Upper lobe of left lung (tissue), 6 donors: Measurements from ENCODE around the gene FAM3D. TPM values are rescaled to one million over a fixed set of nuclear protein-coding genes. Genes with fewer than 3 reads are reported as not detected.
"Not testable (repeated sequence)": the region's sequence is repeated elsewhere in the genome, so short reads cannot be mapped to it uniquely, and the experiment has no call there.

Experiments
- ATAC-seq, 2 donors: fragments of 200-7000 bp; cut with Tn5 transposase; one replicate each; pipeline ENCODE4 v1.9.1; 2022; ENCODE audit warnings: mild to moderate bottlenecking in 2 of 2, moderate library complexity in 2 of 2; ENCODE audit not compliant: low FRiP score in 2 of 2
- DNase-seq, 2 donors: peaks; one replicate each; pipeline ENCODE4 v3.0.0-alpha.2; 2019 to 2020
- H3K27ac ChIP-seq, 4 donors: fragments of 200-600 bp; sonication (generic); one replicate each; pipeline ENCODE4 v1.5.1; 2016 to 2019
- H3K27me3 ChIP-seq, 4 donors: fragments of 200-600 bp; sonication (generic); one replicate each; pipeline ENCODE4 v1.5.1; 2017 to 2019
- H3K36me3 ChIP-seq, 4 donors: fragments of 200-600 bp; sonication (generic); one replicate each; pipeline ENCODE4 v1.5.1; 2016 to 2019
- H3K4me1 ChIP-seq, 4 donors: fragments of 200-600 bp; sonication (generic); one replicate each; pipeline ENCODE4 v1.5.1; 2018 to 2019
- H3K4me3 ChIP-seq, 4 donors: fragments of 200-600 bp; sonication (generic); one replicate each; pipeline ENCODE4 v1.5.1; 2017 to 2019; ENCODE audit warnings: mild to moderate bottlenecking in 2 of 4, moderate library complexity in 1 of 4
- H3K9me3 ChIP-seq, 4 donors: fragments of 200-600 bp; sonication (generic); one replicate each; pipeline ENCODE4 v1.5.1; 2018 to 2019
- CTCF ChIP-seq, 6 experiments: fragments of 450-650 bp in 4 of 6; fragments of 200-600 bp in 2 of 6; sonication (generic) in 2 of 6; IDR thresholded peaks; one replicate each; pipeline ENCODE4 v1.5.1; 2016 to 2019; ENCODE audit warnings: antibody characterized with exemption in 6 of 6
- EP300 ChIP-seq, 4 donors: sonication (generic); formaldehyde crosslinking; IDR thresholded peaks; one replicate each; pipeline ENCODE4 v1.5.1; 2017; ENCODE audit warnings: antibody characterized with exemption in 4 of 4, control low read depth in 2 of 4
- POLR2A ChIP-seq, 4 donors: fragments of 450-650 bp; IDR thresholded peaks; one replicate each; pipeline ENCODE4 v1.5.1; 2016 to 2017; ENCODE audit warnings: antibody characterized with exemption in 4 of 4, mild to moderate bottlenecking in 2 of 4
- POLR2AphosphoS5 ChIP-seq, 2 donors: sonication (generic); formaldehyde crosslinking; IDR thresholded peaks; one replicate each; pipeline ENCODE4 v1.5.1; 2017; ENCODE audit warnings: antibody characterized with exemption in 2 of 2
- WGBS, 2 donors: methylation state at CpG; one replicate each; pipeline ENCODE4 v1.1.5; 2017 to 2018; 5-methylcytosine and 5-hydroxymethylcytosine counted together
- total RNA-seq, 6 donors: library from RNA; depleted of rRNA in 4 of 6; stranded (reverse); fragments of >200 nt in 4 of 6; gene quantifications; one replicate each; pipeline versions ENCODE4 v1.1.0 to v1.2.1, GENCODE V29; 2016 to 2021
- donor health status: DM: no; HTN: no; CAD: no; lungs with moderate emphysema.
- donor health status: DM: no; HTN: yes; CAD: no; lungs with severe emphysema.

Gene FAM3D, protein sequence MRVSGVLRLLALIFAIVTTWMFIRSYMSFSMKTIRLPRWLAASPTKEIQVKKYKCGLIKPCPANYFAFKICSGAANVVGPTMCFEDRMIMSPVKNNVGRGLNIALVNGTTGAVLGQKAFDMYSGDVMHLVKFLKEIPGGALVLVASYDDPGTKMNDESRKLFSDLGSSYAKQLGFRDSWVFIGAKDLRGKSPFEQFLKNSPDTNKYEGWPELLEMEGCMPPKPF
- 1 to 10 TPM; 1.0 to 7.7 (median 1.5) TPM for total RNA-seq

- 36% methylated on average over 6 of the region's 6 CpGs; no CpG with 5 or more reads in 1 of the 2 donors for WGBS, 2 donors
- Histone ChIP-seq H3K4me1 (peaks cover 9 to 17% (median 13%) of the 10 kb centered on the region in 4 donors), H3K9me3 (no peaks in the 10 kb centered on the region), H3K27ac (peak within 1 kb of the TSS; percentile 63 to 84 (median 69)), H3K27me3 (no peaks in the 10 kb centered on the region), H3K4me3 (peak within 1 kb of the TSS in 1 of 4 donors; percentile 9), H3K36me3 (no peaks in the 10 kb centered on the region)
- ATAC-seq (peak; percentile 68 to 69), DNase-seq (peak; percentile 51 to 72)
- peak; percentile 47 to 73 for TF ChIP-seq POLR2AphosphoS5 (IDR thresholded peaks at IDR 0.05)
- peak in 1 of 4 donors; percentile 20 for TF ChIP-seq POLR2A (IDR thresholded peaks at IDR 0.05)
- TF ChIP-seq EP300 (IDR thresholded peaks at IDR 0.05) = peak in 2 of 4 donors; percentile 33 to 48
- no peak for TF ChIP-seq CTCF (IDR thresholded peaks at IDR 0.05)
Measured at GRCh38 chr3:58666683-58667082, at the start of gene FAM3D. Gene FAM3D (minus strand): TSS chr3:58666774. CDS start chr3:58655563, 11,211 bp downstream.

- DNase-seq = no peak
- ATAC-seq = no peak
- H3K9me3 ChIP-seq = no peaks in the 10 kb centered on the region
- H3K4me3 ChIP-seq = no peak overlapping the region
- TF ChIP-seq POLR2A (IDR thresholded peaks at IDR 0.05) (no peak), POLR2AphosphoS5 (IDR thresholded peaks at IDR 0.05) (no peak), CTCF (IDR thresholded peaks at IDR 0.05) (no peak), EP300 (IDR thresholded peaks at IDR 0.05) (no peak)
- H3K36me3 ChIP-seq = no peaks in the 10 kb centered on the region
- no peaks in the 10 kb centered on the region for H3K4me1 ChIP-seq
- 81 to 87% methylated on average over 3 of the region's 3 CpGs for WGBS, 2 donors
- H3K27me3 ChIP-seq = no peaks in the 10 kb centered on the region
- H3K27ac ChIP-seq = no peak overlapping the region
Measured at GRCh38 chr3:58713715-58714401, 47.3 kb upstream of the FAM3D start.

GRCh38 chr3:58711871-58712270, 45.3 kb upstream of the FAM3D start:
- Histone ChIP-seq H3K27ac (no peak overlapping the region), H3K36me3 (no peaks in the 10 kb centered on the region), H3K9me3 (no peaks in the 10 kb centered on the region), H3K27me3 (no peaks in the 10 kb centered on the region), H3K4me1 (no peaks in the 10 kb centered on the region), H3K4me3 (no peak overlapping the region)
- TF ChIP-seq CTCF (IDR thresholded peaks at IDR 0.05) (no peak), POLR2A (IDR thresholded peaks at IDR 0.05) (no peak), EP300 (IDR thresholded peaks at IDR 0.05) (no peak), POLR2AphosphoS5 (IDR thresholded peaks at IDR 0.05) (no peak)
- WGBS, 2 donors = 90 to 95% methylated on average over 8 of the region's 8 CpGs
- DNase-seq = no peak
- ATAC-seq = no peak

DNA sequence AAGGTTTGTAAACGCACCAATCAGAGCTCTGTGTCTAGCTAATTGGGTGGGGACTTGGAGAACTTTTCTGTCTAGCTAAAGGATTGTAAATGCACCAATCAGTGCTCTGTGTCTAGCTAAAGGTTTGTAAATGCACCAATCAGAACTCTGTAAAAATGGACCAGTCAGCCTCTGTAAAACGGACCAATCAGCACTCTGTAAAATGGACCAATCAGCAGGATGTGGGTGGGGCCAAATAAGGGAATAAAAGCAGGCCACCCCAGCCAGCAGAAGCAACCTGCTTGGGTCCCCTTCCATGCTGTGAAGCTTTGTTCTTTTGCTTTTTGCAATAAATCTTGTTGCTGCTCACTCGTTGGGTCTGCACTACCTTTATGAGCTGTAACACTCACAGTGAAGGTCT, 42.4 kb upstream of the FAM3D start:
- H3K36me3 ChIP-seq, H3K27me3 ChIP-seq, DNase-seq, H3K4me1 ChIP-seq, ATAC-seq, H3K27ac ChIP-seq, H3K4me3 ChIP-seq, H3K9me3 ChIP-seq: not testable (repeated sequence)
- WGBS, 2 donors = 91 to 95% methylated on average over 3 of the region's 3 CpGs

DNA sequence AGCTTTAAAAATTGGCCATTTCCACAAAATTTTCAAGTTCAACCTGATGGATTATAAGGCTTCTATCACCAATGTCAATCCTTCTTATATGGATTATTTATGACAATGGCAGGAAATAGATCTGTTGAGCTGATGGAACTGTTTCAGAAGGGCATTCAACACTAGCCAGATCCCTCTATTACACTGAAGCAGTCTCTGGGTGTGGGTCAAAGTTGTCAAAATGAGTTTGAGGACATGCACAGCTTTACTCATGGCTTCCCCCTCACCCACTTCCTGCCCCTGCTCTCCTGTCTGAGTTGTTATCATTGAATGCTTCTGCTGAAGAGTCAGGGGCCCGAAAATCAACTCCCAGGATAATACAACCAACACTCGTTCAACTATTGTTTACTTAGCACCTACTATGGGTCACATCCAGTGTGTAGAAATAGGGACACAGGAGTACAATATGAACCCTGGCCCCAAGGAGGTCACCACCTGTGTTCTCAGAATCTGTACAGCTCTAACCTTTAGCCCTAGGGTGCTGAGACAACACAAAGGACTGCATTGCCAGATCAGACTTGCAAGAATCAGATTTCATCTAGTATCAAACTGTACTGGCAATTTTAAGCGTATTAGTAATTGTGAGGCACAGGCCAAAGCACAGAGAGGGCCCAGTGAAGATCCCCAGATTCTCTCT, 41.7 kb upstream of the FAM3D start:
- no peak for DNase-seq

More for the DNA sequence above, 41.7 kb upstream of the FAM3D start:
- Histone ChIP-seq H3K9me3 (no peaks in the 10 kb centered on the region), H3K27ac (no peak overlapping the region), H3K4me3 (no peak overlapping the region), H3K27me3 (no peaks in the 10 kb centered on the region), H3K36me3 (no peaks in the 10 kb centered on the region), H3K4me1 (no peaks in the 10 kb centered on the region)
- ATAC-seq = no peak
- TF ChIP-seq EP300 (IDR thresholded peaks at IDR 0.05) (no peak), CTCF (IDR thresholded peaks at IDR 0.05) (no peak), POLR2AphosphoS5 (IDR thresholded peaks at IDR 0.05) (no peak), POLR2A (IDR thresholded peaks at IDR 0.05) (no peak)
- 83 to 84% methylated on average over 3 of the region's 3 CpGs for WGBS, 2 donors
